NCI-H748 (cell line): ENCODE measurements around the gene TMEM181.
"Not testable (repeated sequence)": the region's sequence is repeated elsewhere in the genome, so short reads cannot be mapped to it uniquely, and the experiment has no call there.

Source experiments
- DNase-seq: peaks from one replicate; lab custom pipeline; 2025; ENCODE audit not compliant: unreplicated experiment; lab: John Stamatoyannopoulos, UW

TMEM181 gene, protein sequence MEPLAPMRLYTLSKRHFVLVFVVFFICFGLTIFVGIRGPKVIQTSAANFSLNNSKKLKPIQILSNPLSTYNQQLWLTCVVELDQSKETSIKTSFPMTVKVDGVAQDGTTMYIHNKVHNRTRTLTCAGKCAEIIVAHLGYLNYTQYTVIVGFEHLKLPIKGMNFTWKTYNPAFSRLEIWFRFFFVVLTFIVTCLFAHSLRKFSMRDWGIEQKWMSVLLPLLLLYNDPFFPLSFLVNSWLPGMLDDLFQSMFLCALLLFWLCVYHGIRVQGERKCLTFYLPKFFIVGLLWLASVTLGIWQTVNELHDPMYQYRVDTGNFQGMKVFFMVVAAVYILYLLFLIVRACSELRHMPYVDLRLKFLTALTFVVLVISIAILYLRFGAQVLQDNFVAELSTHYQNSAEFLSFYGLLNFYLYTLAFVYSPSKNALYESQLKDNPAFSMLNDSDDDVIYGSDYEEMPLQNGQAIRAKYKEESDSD

GRCh38 chr6:158559895-158560835 is at the start of gene TMEM181:
TSS of gene TMEM181 (plus strand) at chr6:158560091. CDS start at chr6:158560225, 134 bp downstream.
- DNase-seq: peak; percentile 89

DNA sequence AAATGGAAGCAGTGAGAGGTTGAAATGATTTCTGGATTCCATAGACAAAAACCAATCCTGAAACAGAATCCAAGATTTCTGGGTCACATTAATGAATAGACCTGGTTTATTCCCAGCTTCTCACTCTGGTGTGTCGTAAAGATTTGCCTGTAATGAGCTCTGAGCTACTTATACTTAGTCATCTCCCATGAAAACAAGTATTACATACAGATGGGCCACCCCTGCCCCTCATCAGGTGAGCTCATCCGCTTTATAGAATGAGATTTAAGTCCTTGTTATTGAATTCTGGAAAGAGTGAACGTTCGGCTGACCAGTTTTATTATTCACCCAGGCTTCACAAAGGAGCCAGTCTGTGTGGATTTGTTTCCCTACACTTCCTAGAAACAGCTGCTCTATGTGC is 47.1 kb upstream of the TMEM181 start:
- no peak for DNase-seq

GRCh38 chr6:158514176-158514575 is 45.7 kb upstream of the TMEM181 start:
- no peak for DNase-seq

DNA sequence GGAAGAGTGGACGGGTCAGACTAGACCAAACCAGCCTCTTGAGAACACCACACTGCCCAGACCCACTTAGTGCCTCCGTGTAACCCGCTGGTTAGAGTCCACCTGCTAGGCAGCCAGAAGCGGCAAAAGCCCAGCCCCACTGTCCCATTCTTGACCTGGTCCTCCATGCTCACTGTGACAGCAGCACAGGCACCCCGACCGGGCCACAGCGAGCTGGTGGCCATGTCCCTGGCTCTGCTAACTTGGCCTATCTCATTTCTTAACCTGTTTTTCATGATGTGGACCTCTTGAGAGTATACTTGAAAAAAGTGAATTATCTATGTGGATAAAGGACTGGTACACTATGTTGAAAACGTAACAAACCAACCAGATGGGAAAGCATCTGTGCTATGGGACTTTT is 44.9 kb upstream of the TMEM181 start:
- DNase-seq: no peak

GRCh38 chr6:158516098-158516497 is 43.8 kb upstream of the TMEM181 start:
- DNase-seq: no peak

GRCh38 chr6:158517038-158517437 is 42.9 kb upstream of the TMEM181 start:
- DNase-seq: no peak

DNA sequence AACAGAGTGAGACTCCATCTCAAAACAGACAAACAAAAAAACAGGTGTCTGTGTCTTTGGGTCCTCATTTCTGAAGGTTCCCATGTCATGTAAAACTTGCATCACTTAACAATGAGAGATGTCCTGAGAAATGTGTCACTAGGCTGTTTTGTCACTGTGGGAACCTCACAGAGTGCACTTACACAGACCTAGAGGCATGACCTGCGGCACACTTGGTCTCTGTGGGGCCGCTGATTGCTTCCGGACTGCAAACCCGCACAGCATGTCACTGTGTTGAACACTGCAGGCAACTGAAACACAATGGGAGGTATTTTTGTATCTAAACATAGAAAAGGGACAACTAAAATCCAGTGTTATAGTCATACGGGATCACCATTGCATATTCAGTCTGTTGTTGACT is 42.3 kb upstream of the TMEM181 start:
- DNase-seq: no peak

GRCh38 chr6:158518191-158519127 is 41.4 kb upstream of the TMEM181 start:
- DNase-seq: peak; percentile 82

DNA sequence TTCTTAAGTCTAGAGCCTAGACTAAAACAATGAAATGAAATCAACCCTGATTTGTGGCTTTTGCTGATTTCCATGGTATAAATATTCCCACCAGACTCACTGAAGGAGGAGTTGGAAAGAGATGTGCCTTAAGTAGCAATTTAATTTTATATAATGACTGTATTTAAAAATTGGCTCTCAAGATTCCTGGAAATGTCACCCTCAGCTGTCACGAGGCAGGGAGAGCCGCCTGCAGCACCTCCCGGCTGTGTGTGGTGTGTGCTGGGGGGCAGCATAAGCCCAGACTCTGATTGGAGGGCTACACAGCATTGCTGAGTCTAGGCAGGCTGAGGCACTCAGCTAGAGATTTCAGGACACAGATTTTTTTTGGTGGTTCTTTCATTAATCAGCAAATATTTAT is 40.6 kb upstream of the TMEM181 start:
- DNase-seq: no peak

DNA sequence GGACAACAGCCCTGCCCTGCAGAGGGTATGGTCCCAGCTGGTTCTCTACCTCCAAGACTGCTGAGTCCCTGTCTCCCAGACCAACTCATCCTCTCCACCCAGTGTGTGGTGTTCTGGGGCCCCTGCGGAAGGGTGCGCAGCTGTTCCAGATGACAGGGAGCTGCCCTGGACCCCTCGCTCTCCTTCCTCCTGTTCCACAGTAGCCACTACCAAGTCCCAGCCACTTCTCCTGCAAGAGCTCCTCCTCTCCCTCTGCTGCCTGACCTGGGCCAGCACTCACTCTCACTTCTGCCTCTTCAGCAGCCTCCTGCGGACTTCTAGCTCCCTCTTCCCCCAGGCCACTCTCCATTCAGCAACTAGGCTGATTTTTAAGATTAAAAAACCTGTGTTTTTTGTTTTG is 40.1 kb upstream of the TMEM181 start:
- DNase-seq: no peak

- not testable (repeated sequence) for DNase-seq
These were observed 38.9 kb upstream of the TMEM181 start for GRCh38 chr6:158520975-158521374.

- no peak for DNase-seq
These were observed 38.1 kb upstream of the TMEM181 start for GRCh38 chr6:158521759-158522158.

DNA sequence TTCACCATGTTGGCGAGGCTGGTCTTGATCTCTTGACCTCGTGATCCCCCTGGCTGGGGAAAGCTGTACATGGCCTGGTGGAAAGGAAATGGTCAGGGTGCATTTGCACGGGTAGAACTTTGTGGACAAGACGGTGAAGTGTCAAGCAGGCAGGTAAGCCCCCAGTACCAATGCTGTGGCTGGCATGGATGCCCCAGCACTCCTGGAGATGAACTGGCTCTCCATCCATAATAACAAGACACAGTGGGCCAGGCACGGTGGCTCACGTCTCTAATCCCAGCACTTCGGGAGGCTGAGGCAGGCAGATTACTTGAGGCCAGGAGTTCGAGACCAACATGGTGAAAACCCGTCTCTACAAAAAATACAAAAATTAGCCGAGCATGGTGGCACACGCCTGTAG is 37.3 kb upstream of the TMEM181 start:
- no peak for DNase-seq

DNA sequence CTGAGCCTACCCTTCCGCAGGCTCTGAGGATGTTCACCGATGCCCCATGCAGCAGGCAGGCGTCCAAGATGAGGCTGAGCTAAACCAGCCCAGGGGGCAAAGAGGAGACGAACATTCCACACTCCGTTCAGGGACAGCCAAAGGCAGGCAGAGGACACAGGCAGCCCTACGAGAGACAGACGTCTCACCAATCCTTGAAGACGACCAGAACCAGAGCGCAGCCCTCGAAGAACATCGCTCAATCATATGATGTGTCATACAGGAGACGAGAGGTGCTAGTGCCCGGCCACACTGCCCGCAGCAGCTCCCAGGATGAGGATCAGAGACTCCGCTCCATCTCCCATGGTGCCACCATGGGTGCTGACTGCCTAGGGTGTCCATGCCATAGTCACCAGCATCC is 35.6 kb upstream of the TMEM181 start:
- DNase-seq: no peak

GRCh38 chr6:158527858-158528257 is 32.0 kb upstream of the TMEM181 start:
- DNase-seq: not testable (repeated sequence)

DNA sequence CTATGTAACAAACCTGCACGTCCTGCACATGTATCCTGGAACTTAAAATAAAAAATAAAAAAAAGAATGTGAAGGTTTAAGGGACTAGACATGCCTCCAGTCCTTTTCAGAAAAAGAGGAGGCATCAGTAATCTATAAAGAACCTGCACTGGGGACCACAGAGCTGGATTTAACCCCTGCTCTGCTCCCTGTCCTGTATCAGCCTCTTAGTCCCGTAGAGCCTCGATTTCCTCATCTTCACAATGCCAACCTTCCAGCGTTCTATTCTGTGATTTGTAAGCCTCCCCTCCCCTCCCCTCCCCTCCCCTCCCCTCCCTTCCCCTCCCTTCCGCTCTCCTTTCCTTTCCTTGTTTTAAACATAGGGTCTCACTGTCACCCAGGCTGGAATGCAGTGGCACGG is 31.1 kb upstream of the TMEM181 start:
- no peak for DNase-seq

- no peak for DNase-seq
These were observed 30.3 kb upstream of the TMEM181 start for GRCh38 chr6:158529629-158530028.

GRCh38 chr6:158531566-158531965 is 28.3 kb upstream of the TMEM181 start:
- no peak for DNase-seq

GRCh38 chr6:158531970-158532369 is 27.9 kb upstream of the TMEM181 start:
- DNase-seq: no peak

GRCh38 chr6:158536084-158536890 is 23.6 kb upstream of the TMEM181 start:
- peak; percentile 85 for DNase-seq
